Stimulated activated CD8-positive, alpha-beta memory T cell treated with anti-CD3 and anti-CD28 coated beads, Interleukin-2, amount 100 ng/mL, for 48 hours (primary cell): ENCODE data around the gene KAT2B.

Source experiments
- DNase-seq, 2 donors: peaks; one replicate each; pipeline ENCODE4 v3.0.0-alpha.2; 2020; ENCODE audit warnings: low read depth in 2 of 2

The KAT2B gene

GRCh38 chr3:20096135-20096685 lies 56.0 kb downstream of the KAT2B start:
- DNase-seq: no peak

DNA sequence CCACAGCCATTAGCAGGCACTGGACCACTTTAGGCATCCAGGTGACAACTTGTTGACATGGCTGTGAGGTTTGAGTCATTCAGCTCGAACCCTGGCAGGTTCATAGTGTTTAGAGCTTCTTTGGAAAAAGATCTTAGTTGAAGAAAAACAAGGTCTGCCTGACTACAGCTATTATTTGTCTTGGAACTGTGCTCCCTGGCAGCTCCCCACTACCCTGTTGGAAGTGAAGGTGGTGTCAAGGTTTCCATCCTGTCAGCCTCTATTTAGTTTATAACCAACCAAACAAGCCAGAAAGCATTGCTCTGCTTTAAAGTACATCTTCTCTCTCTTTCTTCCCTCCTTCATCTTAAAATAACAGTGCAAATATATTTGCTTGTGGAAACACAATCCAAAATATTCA lies 56.8 kb downstream of the KAT2B start:
- no peak for DNase-seq

GRCh38 chr3:20099060-20099459 lies 58.8 kb downstream of the KAT2B start:
- DNase-seq: no peak

DNA sequence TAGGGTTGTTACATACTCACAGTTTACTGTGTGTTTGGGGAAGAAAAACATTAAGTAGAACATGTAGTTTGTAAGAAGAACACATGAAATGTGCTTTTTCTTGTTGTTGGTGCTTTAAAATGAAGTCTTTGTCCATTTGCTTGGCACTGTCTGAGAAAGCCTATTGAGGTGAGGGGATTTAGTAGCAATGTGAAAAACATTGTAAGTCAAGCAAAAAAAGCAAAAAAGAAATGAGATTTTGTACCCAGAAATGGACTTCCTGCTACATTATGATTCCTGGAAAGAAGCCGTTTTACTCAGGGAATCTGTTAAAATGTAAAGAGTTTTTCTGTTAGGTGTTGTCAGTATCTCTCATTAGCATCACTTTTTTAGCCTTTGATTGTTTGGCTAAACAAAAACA lies 59.9 kb downstream of the KAT2B start:
- DNase-seq: no peak

GRCh38 chr3:20101041-20101440 lies 60.8 kb downstream of the KAT2B start:
- no peak for DNase-seq

DNA sequence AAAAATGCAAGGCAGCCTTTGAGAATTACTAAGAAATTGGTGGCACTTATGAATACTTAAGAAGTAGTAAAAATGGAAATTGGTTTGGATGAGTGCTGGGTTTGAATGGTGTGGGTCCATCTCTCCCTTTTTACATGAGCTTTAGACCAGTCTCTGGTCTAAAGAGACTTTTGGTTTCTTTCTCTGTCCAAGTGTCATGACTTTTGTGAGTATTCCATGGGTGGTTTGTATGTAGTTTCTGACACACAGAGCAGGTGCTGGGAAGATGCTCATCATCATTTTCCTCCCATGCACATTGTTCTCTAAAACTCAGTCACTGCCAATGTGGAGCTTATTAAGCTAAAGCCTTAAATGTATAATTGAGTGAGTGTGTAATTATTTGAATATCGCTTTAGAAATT lies 63.5 kb downstream of the KAT2B start:
- no peak for DNase-seq

DNA sequence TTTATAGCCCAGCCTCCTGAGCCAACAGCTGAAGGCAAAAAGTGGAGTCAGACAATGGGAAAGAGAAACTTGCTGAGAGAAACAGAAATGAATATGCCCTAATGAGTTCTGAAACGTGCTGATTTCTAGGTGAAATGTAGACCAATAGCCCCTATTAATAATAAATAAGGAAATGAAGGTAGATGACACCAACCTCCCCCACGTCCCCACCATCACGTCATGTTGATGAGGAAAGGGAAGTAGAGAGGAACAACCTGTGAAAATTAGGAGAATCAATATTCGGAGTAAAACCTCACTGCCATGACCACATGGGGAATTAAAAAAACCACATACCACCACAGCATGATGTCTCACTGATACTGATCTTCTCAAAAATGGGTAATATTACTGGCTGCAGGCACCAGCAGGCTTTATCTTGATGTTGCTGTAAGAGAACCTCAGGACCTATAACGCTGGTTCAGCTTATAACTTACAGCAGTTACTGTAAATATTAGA lies 64.0 kb downstream of the KAT2B start:
- peak; percentile 11 to 39 for DNase-seq

- DNase-seq: no peak
Measured at GRCh38 chr3:20105513-20106280, 65.5 kb downstream of the KAT2B start.

- no peak for DNase-seq
Measured at GRCh38 chr3:20107722-20108121, 67.5 kb downstream of the KAT2B start.

DNA sequence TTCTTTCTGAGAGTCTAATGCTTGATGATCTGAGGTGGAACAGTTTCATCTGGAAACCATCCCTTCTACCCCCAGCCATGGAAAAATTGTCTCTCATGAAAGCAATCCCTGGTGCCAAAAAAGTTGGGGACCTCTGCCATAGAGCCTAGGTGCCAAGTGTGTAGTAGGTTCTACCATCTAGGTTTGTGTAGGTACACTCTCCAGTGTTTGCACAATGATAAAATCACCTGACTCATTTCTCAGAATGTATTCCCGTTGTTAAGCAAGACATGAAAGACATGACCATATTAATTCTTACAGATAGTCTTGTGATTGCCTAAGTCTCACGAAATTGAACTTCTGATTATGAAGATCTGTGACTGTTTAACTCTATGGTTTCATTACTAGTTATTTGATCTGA lies 68.6 kb downstream of the KAT2B start:
- DNase-seq: no peak

DNA sequence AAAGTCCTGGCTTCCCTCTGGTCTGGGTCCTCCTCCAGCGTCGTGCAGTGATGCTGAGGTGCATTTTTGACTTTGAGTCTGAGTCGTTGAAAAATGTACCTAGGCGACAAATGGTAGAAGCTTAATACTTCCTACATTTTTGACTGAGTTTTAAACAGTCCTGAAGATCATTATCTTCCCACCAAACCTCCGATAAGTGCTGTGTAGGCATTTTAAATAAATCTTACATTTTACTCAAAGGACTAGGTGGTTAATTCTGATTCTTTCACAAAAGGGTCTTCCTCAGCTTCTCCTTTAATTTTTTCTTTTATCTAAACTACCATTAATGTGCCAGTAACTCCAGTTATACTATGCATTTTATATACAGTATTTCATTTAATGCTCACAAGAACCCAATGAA lies 70.6 kb downstream of the KAT2B start:
- no peak for DNase-seq

DNA sequence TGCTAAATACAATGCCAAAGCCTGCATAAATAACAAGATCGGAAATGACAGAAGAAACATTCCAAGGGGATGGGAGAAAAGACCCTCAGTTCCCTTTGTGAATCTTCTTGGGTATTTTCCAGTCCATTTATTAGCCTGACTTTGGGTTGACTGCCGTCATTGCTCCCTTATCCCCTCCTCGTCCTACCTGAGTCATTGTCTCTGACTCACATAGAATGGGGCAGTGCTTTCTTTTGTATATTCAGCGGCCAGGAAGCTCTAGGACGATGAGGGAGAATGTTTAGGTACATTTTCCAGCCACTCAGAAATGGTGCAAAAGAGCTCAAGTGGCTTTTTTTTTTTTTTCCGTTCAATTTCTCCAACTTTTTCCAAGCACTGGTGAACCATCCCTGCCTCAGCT lies 71.6 kb downstream of the KAT2B start:
- no peak for DNase-seq

- DNase-seq: no peak
Measured at GRCh38 chr3:20121088-20121487, 80.8 kb downstream of the KAT2B start.

DNA sequence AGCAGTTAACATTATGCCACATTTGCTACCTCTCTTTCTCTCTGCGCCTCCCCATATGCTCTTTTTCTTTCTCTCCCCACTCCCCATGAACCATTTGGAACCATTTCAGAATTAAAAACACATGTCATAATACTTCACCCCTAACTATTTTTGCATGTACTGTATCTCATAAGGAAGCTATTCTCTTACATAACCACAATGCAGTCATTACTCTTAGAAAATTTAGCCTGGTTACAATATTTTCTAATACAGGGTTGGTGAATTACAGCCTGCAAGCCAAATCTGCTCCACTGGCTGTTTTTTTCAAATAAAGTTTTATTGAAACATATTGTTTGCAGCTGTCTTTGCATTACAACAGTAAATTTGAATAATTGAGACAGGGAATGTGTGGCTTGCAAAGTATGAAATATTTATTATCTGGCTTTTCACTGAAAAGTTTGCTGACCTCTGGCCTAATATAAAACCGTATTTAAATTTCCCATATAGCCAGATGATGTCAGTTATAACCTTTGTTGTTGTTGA lies 82.9 kb downstream of the KAT2B start:
- DNase-seq: no peak

DNA sequence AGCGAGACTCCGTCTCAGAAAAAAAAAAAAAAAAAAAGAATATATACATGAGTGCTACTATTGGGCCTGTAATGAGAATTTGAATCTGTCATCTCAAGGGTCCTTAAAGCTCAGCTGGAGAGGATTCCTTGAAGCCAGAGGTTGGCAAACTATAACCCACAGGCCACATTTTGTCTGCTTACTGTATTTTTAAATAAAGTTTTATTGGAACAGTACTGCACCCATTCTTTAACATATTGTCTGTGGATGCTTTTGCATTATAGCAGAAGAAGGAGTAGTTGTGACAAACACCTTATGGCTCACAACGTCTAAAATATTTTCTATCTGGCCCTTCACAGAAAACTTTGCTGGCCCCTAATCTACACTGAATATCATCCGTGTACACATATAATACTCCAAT lies 85.0 kb downstream of the KAT2B start:
- no peak for DNase-seq

GRCh38 chr3:20125897-20126296 lies 85.7 kb downstream of the KAT2B start:
- no peak for DNase-seq

DNA sequence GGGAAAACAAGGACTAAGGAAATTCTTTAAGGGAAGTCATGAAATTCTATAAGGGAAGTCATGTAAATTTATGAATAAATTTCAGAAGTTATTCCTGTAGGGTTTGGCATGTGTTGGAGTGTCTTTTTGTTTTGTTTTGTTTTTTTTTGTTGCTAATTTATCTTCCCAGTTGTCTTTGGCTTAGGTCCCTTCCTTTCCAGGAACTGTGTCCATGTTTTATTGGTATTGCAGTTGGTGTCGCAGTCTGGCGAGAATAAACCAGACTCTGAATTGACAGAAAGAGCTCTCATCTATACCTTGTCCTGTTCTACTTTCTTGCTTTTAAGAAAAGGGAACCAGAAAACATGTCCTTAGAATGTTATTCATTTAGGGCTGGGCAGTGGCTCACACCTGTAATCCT lies 88.1 kb downstream of the KAT2B start:
- no peak for DNase-seq

GRCh38 chr3:20130106-20130505 lies 89.9 kb downstream of the KAT2B start:
- DNase-seq: no peak

- no peak for DNase-seq
Measured at GRCh38 chr3:20136231-20136630, 96.0 kb downstream of the KAT2B start.

- no peak for DNase-seq
Measured at GRCh38 chr3:20137647-20138046, 97.4 kb downstream of the KAT2B start.

DNA sequence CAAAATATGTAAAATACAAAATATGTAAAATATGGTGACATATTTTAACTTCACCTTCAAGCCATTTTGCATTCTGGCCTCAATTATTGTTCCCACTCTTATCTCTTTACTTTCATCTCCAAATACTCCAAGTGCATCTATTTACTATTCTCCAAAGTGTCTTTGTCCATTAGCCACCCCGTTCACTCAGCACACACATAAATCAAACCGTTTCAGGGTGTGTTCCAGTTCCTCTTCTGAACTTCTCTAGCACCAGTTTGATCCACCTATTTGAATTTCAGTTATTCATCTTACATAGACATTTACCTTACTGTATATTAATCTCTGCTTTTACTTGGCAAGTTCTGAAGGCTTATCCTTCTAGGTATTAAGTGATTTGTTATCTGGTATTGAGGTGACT lies 100.6 kb downstream of the KAT2B start:
- no peak for DNase-seq

DNA sequence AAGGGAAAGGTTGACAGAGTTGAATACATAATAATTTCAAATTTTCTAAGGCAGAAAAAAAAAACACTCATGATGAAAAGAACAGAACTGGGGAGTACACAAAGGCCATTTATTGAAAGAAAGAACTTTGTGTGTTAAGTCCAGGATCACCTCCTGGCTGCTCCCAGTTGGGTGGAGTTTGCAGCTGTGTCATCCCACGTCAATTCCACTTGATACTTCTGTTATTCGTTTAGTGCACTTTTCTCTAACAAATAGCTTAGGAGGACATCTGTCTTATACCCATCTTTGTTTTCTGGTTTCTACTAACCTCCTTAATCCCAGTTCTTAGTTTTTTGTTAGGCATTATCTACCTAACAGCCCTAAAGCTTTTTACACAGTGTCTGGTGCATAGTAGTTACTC lies 101.1 kb downstream of the KAT2B start:
- DNase-seq: no peak

- no peak for DNase-seq
Measured at GRCh38 chr3:20141851-20142250, 101.6 kb downstream of the KAT2B start.
